22Rv1 (cell line): Measurements from ENCODE around the gene CMPK2.

ENCODE experiments used
- CTCF ChIP-seq: fragments of 450-650 bp; IDR thresholded peaks from 2 replicates; pipeline ENCODE4 v1.5.1; 2017; ENCODE audit warnings: mild to moderate bottlenecking
- ZFX ChIP-seq: fragments of 450-650 bp; IDR thresholded peaks from 2 replicates; pipeline ENCODE4 v1.6.1; 2017; ENCODE audit warnings: antibody characterized with exemption, borderline replicate concordance

- no peak for TF ChIP-seq CTCF
- no peak for TF ChIP-seq ZFX
Observed at GRCh38 chr2:6863792-6864191, 1.9 kb downstream of the CMPK2 start.
